Measurements from ENCODE around the gene RLN3.

DNA sequence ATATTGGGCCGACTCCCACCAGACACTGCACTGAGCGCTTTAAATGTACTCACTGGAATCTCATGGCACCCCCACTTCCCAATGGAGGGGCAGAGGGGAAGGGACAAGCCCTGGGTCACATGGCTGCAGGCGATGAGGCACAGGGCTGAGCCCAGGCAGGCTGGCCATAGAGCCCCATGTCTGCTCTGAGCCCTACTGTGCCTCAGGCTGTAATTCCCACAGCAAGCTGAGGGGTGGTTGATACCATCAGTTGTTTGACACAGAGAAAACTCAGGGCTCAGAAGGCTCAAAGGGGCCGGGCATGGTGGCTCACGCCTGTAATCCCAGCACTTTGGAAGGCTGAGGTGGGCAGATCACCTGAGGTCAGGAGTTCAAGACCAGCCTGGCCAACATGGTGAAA lies 46.9 kb upstream of the RLN3 start:
- TF ChIP-seq, protein P1, sequence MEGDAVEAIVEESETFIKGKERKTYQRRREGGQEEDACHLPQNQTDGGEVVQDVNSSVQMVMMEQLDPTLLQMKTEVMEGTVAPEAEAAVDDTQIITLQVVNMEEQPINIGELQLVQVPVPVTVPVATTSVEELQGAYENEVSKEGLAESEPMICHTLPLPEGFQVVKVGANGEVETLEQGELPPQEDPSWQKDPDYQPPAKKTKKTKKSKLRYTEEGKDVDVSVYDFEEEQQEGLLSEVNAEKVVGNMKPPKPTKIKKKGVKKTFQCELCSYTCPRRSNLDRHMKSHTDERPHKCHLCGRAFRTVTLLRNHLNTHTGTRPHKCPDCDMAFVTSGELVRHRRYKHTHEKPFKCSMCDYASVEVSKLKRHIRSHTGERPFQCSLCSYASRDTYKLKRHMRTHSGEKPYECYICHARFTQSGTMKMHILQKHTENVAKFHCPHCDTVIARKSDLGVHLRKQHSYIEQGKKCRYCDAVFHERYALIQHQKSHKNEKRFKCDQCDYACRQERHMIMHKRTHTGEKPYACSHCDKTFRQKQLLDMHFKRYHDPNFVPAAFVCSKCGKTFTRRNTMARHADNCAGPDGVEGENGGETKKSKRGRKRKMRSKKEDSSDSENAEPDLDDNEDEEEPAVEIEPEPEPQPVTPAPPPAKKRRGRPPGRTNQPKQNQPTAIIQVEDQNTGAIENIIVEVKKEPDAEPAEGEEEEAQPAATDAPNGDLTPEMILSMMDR (conservative IDR thresholded peaks at IDR 0.05; ENCODE audit: low read depth in 2 of 2): no peak
- TF ChIP-seq POLR2AphosphoS5 (IDR thresholded peaks at IDR 0.05; ENCODE audit: low read depth) (no peak), ZNF331 (CRISPR knock-in tag; IDR thresholded peaks at IDR 0.05; ENCODE audit: low read depth) (no peak; the same call in 1 of the 2 replicates)
- TF ChIP-seq, protein P2, sequence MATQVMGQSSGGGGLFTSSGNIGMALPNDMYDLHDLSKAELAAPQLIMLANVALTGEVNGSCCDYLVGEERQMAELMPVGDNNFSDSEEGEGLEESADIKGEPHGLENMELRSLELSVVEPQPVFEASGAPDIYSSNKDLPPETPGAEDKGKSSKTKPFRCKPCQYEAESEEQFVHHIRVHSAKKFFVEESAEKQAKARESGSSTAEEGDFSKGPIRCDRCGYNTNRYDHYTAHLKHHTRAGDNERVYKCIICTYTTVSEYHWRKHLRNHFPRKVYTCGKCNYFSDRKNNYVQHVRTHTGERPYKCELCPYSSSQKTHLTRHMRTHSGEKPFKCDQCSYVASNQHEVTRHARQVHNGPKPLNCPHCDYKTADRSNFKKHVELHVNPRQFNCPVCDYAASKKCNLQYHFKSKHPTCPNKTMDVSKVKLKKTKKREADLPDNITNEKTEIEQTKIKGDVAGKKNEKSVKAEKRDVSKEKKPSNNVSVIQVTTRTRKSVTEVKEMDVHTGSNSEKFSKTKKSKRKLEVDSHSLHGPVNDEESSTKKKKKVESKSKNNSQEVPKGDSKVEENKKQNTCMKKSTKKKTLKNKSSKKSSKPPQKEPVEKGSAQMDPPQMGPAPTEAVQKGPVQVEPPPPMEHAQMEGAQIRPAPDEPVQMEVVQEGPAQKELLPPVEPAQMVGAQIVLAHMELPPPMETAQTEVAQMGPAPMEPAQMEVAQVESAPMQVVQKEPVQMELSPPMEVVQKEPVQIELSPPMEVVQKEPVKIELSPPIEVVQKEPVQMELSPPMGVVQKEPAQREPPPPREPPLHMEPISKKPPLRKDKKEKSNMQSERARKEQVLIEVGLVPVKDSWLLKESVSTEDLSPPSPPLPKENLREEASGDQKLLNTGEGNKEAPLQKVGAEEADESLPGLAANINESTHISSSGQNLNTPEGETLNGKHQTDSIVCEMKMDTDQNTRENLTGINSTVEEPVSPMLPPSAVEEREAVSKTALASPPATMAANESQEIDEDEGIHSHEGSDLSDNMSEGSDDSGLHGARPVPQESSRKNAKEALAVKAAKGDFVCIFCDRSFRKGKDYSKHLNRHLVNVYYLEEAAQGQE (IDR thresholded peaks at IDR 0.05; ENCODE audit: unreplicated experiment): no peak
